ENCODE measurements around the gene CRK.
A peak's percentile ranks its signal among the peaks of the same experiment; 100 is the strongest.
"Not testable (repeated sequence)": the region's sequence is repeated elsewhere in the genome, so short reads cannot be mapped to it uniquely, and the experiment has no call there.

Gene CRK

DNA sequence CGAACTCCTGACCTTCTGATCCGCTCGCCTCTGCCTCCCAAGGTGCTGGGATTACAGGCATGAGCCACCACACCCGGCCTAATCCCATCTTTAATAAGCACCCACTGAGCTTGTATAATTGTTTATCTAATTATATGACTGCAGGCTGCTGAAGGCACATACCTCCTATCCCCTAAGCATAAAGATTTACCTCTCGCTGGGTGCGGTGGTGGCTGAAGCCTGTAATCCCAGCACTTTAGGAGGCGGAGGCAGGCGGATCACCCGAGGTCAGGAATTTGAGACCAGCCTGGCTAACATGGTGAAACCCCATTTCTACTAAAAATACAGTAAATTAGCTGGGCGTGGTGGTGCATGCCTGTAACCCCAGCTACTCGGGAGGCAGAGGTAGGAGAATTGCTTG, 35.9 kb downstream of the CRK start:
- no peak for DNase-seq

DNA sequence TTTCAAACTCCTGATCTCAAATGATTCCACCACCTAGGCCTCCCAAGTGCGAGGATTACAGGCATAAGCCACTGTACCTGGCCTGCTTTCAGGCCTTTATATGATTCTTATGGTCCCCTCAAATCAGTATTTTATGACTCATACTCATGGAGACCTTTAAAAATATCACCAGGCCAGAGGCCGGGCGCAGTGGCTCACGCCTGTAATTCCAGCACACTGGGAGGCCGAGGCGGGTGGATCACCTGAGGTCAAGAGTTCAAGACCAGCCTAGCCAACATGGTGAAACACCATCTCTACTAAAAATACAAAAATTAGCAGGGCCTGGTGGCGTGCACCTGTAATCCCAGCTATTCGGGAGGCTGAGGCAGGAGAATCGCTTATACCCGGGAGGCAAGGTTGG, 37.6 kb downstream of the CRK start:
- DNase-seq: not testable (repeated sequence)

DNA sequence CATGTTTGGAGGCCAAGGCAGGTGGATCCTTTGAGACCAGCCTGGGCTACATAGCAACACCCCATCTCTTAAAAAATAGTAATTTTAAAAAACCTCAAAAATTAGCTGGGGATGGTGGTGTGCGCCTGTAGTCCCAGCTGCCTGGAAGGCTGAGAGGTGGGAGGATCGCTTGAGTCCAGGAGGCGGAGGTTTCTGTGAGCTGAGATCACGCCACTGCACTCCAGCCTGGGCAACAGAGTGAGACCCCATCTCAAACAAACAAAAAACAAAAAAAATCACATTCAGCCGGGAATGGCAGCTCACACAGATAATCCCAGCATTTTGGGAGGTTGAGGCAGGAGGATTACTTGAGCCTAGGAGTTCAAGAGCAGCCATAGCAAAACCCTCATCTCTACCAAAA, 39.6 kb downstream of the CRK start:
- no peak for DNase-seq

GRCh38 chr17:1414634-1415033, 41.4 kb downstream of the CRK start:
- DNase-seq: no peak

DNA sequence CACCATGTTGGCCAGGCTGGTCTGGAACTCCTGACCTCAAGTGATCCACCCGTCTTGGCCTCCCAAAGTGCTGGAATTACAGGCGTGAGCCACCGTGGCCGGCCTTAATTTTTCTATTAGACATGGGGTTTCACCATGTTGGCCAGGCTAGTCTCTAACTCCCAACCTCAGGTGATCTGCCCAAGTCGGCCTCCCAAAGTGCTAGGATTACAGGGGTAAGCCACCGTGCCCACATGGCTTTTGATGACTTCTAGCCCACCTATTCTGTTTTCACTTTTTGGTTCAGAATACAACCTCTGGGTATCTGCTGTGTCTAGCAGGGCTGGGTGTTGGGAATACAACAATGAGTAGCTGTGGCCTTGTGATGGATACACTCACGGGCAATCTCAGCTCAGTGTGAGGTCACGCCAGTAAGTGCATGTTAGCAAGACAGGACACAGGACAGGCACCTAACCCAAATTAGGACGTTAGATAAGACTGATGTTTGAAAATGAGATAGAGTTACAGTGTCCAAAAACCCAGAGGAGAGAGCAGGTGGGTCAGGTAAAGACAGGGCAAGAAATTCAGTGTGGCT, 41.9 kb downstream of the CRK start:
- DNase-seq: no peak

DNA sequence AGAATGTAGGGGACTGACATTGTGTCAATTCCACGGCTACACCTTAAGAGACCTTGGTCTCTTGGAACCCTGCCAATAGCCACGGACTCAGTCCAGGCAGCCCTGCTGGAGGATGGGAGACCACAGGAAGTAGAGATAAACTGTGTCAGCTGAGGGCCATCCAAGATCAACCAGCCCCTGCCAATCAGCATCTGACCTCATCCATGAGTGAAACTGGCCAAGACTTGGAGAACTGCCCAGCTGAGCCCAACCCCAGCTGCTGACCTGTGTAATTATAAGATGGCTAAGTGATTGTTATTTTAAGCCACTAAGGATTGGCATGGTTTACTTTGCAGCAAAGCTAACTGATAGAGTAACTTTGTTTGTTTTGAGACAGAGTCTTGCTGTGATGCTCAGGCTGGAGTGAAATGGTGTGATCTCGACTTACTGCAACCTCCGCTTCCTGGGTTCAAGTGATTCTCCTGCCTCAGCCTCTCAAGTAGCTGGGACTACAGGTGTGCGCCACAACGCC, 42.7 kb downstream of the CRK start:
- DNase-seq: peak; percentile 2

DNA sequence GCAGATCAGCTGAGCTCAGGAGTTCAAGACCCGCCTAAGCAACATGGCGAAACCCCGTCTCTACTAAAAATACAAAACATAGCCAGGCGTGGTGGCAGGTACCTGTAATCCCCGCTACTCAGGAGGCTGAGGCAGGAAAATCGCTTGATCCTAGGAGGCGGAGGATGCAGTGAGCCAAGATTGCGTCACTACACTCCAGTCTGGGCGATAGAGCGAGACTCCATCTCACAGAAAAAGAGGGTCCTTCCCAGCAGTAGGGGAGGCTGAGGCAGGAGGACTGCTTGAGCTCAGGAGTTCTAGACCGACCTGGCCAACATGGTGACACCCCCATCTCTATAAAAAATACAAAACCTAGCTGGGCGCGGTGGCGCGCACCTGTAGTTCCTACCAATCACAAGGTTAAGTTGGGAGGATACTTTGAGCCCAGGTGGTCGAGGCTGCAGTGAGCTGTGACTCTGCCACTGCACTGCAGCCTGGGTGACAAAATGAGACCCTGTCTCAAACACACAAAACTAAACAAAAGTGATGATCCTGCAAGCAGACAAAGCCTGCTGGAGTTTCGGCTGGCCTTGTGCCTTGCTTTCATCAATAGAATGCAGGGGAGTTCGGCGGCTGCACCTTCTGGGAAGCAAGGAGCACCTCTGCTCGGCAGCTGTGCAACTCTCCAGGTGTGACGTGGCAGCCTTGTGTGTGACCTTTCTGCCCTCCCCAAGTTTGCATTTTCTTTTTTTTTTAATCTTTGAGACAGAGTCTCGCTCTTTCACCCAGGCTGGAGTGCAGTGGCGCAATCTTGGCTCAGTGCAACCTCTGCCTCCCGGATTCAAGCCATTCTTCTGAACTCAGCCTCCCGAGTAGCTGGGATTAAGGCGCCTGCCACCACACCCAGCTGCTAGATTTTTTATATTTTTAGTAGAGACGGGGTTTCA, 43.6 kb downstream of the CRK start:
- no peak for DNase-seq

DNA sequence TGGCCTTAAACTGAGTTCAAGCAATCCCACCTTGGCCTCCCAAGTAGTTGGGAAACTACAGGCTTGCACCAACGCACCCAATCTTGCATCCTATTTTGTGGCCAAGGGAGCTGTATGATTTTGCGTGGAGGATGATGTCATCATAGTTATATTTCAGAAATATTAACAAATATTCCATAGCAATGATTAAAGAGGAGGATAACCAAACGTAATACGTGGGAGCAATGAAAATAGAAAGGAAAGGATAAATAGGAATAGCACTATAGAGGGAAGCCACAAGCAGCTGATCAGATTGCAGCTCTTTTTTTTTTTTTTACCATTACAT, 53.8 kb downstream of the CRK start:
- no peak for DNase-seq

- peak; percentile 83 for DNase-seq
Observed at GRCh38 chr17:1399679-1400512, 56.1 kb downstream of the CRK start, which contains the start of gene YWHAE. Gene YWHAE (minus strand): TSS chr17:1400222. CDS start chr17:1400110, 112 bp downstream.

- peak; percentile 8 for DNase-seq
Observed at GRCh38 chr17:1398931-1399678, 56.9 kb downstream of the CRK start.

- DNase-seq: no peak
Observed at GRCh38 chr17:1398028-1398427, 58.0 kb downstream of the CRK start.

DNA sequence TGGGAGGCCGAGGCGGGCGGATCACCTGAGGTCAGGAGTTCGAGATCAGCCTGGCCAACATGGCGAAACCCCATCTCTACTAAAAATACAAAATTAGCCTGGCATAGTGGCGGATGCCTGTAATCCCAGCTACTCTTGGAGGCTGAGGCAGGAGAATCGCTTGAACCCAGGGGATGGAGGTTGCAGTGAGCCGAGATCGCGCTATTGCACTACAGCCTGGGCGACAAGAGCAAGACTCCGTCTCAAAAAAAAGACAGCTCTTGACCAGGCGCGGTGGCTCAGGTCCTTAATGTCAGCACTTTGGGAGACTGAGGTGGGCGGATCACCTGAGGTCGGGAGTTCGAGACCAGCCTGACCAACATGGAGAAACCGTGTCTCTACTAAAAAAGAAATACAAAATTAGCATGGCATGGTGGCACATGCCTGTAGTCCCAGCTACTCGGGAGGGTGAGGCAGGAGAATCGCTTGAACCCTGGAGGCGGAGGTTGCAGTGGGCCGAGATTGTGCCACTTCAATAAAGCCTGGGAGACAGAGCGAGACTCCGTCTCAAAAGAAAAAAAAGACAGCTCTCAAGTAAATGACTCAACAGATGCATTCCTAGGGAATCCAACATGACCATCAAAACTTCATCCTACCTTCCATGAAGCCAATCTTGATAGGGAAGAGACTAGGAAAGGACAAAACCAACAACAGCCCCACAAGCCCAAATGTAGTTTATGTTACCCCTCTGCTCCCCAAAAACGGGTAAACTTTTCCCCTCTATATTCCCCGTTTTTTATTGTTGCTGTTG, 60.0 kb downstream of the CRK start:
- not testable (repeated sequence) for DNase-seq

DNA sequence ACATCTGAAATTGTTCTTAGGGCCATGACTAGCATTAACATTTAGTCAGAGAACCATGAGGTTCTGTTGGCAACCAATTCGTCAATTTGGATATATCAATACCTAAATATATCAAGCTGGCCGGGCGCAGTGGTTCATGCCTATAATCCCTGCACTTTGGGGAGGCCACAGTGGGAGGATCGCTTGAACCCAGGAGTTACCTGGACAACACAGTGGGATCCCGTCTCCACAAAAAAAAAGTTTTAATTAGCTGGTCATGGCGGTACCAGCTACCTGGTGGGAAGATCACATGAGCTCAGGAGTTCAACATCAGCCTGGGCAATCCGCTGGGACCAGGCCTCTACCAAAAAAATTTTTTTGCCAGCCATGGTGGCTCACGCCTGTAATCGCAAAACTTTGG, 64.5 kb downstream of the CRK start:
- no peak for DNase-seq

GRCh38 chr17:1390432-1391367, 65.3 kb downstream of the CRK start:
- DNase-seq: no peak

DNA sequence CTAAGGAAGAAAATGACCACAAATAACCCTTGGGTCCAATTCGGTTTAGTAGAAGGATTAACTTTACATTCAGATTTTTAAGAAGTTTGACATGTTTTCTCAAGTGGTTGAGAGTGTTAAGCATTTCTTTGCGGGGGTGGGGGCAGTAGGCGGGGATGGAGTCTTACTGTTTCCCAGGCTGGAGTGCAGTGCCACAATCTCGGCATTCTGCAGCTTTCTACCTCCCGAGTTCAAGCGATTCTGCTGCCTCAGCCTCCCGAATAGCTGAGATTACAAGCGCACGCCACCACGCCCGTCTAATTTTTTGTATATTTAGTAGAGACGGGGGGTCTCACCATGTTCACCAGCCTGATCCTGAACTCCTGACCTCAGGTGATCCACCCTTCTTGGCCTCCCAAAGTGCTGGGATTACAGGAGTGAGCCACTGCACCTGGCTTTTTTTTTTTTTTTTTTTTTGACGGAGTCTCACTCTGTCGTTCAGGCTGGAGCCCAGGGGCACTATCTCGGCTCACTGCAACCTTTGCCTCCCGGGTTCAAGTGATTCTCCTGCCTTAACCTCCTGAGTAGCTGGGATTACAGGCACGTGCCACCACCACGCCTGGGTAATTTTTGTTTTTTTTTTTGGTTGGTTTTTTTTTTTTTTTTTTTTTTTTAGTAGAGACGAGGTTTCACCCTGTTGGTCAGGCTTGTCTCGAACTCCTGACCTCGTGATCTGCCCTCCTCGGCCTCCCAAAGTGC, 68.4 kb downstream of the CRK start:
- DNase-seq: not testable (repeated sequence)

- not testable (repeated sequence) for DNase-seq
Observed at GRCh38 chr17:1386675-1387190, 69.3 kb downstream of the CRK start.

DNA sequence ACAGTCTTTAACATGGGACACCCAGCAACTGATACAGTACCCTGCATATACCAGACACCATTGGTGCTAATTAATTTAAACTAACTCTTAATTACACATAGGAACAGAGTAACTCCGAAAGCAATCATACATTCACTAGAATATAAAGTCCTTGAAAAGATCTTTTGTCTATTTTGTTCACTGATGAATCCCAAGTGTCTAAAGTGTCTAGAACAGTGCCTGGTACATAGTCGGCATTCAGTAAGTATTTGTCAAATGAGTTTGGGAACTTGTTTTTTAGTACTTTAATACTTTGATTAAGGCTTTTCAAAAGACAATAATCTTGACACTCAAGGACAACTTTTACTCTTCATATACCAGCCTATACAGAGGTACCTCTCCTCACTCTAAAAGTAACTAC, 69.8 kb downstream of the CRK start:
- no peak for DNase-seq

GRCh38 chr17:1385861-1386260, 70.2 kb downstream of the CRK start:
- no peak for DNase-seq

DNA sequence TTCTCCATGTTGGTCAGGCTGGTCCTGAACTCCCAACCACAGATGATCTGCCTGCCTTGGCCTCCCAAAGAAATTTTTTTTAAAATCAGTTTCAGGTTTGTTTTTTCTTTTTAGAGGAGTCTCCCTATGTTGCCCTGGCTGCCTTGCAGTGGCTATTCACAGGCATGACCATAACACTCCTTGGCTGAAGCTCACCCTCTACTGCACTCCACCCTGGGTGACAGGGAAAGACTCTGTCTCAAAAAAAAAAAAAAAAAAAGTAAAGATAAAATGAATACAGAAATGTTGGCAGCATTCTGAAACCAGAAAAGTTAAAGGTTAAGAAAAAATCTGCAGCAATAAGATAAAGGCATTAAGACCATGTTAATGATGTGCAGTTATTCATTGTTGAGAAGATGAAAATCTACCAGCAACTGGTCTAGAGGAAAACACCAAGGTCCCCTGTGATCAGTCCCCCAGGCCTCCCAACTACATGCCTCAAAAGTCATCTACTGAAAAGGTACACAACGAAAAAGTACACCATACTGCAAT, 71.1 kb downstream of the CRK start:
- no peak for DNase-seq
